ENCODE measurements around the gene MSH5. TPM values are rescaled to one million over a fixed set of nuclear protein-coding genes. Genes with fewer than 3 reads are reported as not detected.

The MSH5 gene
- total RNA-seq, 2 experiments from 2014 or later = 96.9 to 105 TPM

DNA sequence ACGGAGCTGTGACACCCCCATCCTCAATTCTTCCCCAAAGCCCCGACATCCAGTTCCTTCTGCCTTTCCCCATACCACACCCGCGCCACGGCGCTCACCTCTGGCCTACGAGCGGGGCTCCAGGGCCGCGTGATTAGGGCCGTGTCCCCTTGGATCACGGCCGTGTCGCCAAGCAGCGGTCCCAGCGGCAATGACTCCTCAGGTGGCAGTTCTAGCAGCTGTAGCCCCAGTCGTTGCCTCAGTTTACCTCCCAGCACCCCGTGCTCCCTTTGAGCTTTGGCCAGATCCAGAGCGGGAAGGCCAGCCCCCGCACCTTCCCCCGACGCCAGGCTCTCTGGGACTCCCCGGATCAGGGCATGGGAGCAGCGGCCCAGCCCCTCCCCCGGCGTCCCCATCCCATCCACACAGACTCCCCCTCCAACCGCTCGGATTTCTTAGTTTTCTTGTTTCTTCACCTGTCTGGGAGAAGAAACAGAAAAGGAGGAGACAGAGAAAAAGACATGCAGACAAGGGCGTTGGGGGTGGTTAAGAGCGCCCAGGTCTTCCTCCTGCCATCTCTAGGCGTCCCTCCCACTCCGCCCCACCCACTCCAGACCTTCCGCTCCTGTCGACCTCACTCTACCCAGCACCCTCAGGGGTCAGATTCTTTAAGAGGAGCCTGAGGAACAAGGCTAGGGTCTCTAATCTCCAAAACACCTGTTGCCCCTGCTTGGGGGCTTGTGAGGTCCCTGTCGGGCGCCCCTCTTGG, 10.9 kb upstream of the MSH5 start, which contains the start of gene DDAH2:
Gene DDAH2, minus strand, starts transcription at position 533 of the 748 bp plus-strand sequence. Its CDS starts 138 bp downstream, at position 395.
- H3K4me1 Mint-ChIP-seq (ENCODE audit: low read depth) = peaks cover 66% of the 10 kb centered on the region
- ATAC-seq = peak; percentile 26
- no peak for DNase-seq
- intact Hi-C loops (cut with micrococcal nuclease) = no loop called here
- peaks cover 32% of the 10 kb centered on the region for H3K36me3 Mint-ChIP-seq (ENCODE audit: low read depth)
- TF ChIP-seq, protein P1, sequence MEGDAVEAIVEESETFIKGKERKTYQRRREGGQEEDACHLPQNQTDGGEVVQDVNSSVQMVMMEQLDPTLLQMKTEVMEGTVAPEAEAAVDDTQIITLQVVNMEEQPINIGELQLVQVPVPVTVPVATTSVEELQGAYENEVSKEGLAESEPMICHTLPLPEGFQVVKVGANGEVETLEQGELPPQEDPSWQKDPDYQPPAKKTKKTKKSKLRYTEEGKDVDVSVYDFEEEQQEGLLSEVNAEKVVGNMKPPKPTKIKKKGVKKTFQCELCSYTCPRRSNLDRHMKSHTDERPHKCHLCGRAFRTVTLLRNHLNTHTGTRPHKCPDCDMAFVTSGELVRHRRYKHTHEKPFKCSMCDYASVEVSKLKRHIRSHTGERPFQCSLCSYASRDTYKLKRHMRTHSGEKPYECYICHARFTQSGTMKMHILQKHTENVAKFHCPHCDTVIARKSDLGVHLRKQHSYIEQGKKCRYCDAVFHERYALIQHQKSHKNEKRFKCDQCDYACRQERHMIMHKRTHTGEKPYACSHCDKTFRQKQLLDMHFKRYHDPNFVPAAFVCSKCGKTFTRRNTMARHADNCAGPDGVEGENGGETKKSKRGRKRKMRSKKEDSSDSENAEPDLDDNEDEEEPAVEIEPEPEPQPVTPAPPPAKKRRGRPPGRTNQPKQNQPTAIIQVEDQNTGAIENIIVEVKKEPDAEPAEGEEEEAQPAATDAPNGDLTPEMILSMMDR (IDR thresholded peaks at IDR 0.05) = peak; percentile 92
- peak within 1 kb of the TSS; percentile 69 for H3K27ac Mint-ChIP-seq
- H3K27me3 Mint-ChIP-seq = no peaks in the 10 kb centered on the region
- H3K4me3 Mint-ChIP-seq = peak within 1 kb of the TSS; percentile 76
- H3K9me3 Mint-ChIP-seq = no peaks in the 10 kb centered on the region
- CTCF ChIA-PET = interaction anchor here (1.1 to 6.5 kb wide), 20 partner anchors 10 to 423 kb away, joined by 3 to 35 read pairs (median 5); partner anchors contain the start of genes CLIC1, HSPA1B, LSM2 and LY6G6D
- POLR2A ChIA-PET = interaction anchor here (0.6 to 3.0 kb wide), 8 partner anchors 9 to 101 kb away, joined by 3 to 11 read pairs (median 4); partner anchors contain the start of genes ABHD16A, BAG6, LY6G6D and MSH5

DNA sequence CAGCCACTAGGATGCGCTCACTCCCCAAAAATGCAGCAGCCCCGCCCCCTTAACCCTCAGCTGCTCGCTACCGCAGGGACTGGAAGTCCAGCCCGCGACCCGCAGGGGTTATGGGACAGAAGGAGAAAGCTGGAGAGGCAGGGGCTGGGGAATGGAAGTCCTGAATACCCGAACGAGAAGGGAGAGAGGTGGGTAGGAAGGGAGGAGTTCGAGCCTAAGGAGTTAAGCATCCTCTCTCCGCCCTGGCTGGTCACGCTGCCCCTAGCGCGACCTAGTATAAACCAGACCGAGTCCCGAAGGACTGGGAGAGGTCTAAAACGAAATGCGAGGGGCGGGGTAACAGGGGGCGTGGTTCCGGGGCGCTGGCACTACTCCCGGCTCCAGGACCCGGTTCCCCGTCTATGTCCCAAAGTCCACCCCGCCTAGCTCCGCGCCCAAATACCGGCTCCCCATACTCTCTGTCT, 10.3 kb upstream of the MSH5 start:
- TF ChIP-seq, protein P1 (IDR thresholded peaks at IDR 0.05) = peak; percentile 25
- Mint-ChIP-seq H3K4me1 (ENCODE audit: low read depth) (peaks cover 68% of the 10 kb centered on the region), H3K4me3 (peak overlapping the region; percentile 76), H3K27me3 (no peaks in the 10 kb centered on the region), H3K9me3 (no peaks in the 10 kb centered on the region), H3K36me3 (ENCODE audit: low read depth) (peaks cover 38% of the 10 kb centered on the region), H3K27ac (peak overlapping the region; percentile 69)
- POLR2A ChIA-PET = interaction anchor here (0.6 to 3.0 kb wide), 7 partner anchors 11 to 100 kb away, joined by 3 to 11 read pairs (median 4); partner anchors contain the start of genes BAG6, GPANK1, LY6G6D and MSH5
- DNase-seq (peak; percentile 84), ATAC-seq (peak; percentile 65)
- intact Hi-C loops (cut with micrococcal nuclease) = no loop called here
- CTCF ChIA-PET = interaction anchor here (0.7 to 6.5 kb wide), 22 partner anchors 9 to 424 kb away, joined by 3 to 35 read pairs (median 4); partner anchors contain the start of genes CLIC1, HSPA1B, LSM2 and LY6G6D

DNA sequence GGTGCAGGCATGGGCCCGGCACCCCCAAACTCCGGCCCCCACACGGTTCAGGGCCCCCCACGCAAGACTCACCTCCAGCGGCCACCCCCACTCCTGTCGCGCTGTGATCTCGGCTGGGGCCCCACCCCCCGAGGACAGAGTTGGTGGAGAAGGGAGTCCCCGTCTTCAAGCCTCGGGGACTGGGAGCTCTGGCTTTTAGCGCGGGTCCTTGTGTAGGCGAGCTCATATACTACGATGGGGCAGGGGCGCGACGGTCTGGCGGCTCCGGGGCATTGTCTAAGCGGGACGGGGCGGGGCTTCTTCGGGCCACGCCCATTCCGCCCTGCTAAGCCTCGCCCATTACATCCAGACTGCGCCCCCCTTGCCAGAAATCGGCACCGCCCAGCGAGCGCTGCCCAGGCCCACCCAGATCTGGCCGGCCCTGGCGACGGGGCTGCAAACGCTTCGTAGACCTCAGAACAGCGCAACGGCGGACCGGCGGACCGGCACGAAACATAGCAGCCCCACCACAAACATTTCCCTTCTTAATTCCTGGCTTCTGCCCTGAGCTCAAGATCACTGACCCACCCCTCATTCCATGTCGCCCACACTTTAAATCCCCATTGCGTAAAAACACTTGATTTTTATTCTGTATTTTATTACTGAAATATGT, 9.7 kb upstream of the MSH5 start:
- POLR2A ChIA-PET = interaction anchor here (0.6 to 3.0 kb wide), 8 partner anchors 11 to 100 kb away, joined by 3 to 11 read pairs (median 4); partner anchors contain the start of genes BAG6, GPANK1, LY6G6D and MSH5

DNA sequence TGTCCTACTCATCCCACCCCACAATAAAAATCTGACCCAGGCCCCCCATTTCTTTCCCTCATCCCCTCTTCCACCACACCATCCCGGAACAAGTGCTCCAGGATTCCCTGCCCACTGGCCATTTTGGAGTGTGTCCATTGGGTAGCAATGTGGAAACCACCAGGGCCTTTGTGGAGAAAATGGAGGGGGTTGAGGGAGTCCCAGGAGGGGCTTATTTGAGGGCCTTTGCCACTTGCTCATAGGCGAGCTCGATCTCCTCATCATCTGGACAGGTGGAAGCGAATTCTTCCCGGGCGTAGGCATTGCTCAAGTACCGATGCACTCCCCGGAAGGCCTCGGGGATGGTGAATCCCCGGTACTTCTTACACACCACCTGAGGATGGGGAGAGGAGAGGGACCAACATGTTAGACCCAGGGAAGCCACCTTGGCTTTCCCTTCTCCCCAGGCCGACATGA, 9.1 kb upstream of the MSH5 start:
- ATAC-seq = no peak

More for the DNA sequence above, 9.7 kb upstream of the MSH5 start:
- no peaks in the 10 kb centered on the region for H3K9me3 Mint-ChIP-seq
- peak; percentile 81 for DNase-seq
- H3K4me1 Mint-ChIP-seq (ENCODE audit: low read depth) = peaks cover 69% of the 10 kb centered on the region
- H3K36me3 Mint-ChIP-seq (ENCODE audit: low read depth) = peaks cover 43% of the 10 kb centered on the region
- peak overlapping the region; percentile 50 for H3K27ac Mint-ChIP-seq
- peak overlapping the region; percentile 76 for H3K4me3 Mint-ChIP-seq
- no peaks in the 10 kb centered on the region for H3K27me3 Mint-ChIP-seq
- peak; percentile 60 for ATAC-seq
- TF ChIP-seq, protein P1 (IDR thresholded peaks at IDR 0.05) = no peak
- intact Hi-C loops (cut with micrococcal nuclease) = loop anchor here (10.0 kb wide), 1 partner anchor 185 kb away; the partner anchor contains the start of genes ATP6V1G2, DDX39B and NFKBIL1
- CTCF ChIA-PET = interaction anchor here (0.6 to 6.5 kb wide), 27 partner anchors 9 to 424 kb away, joined by 3 to 35 read pairs (median 4); partner anchors contain the start of genes CLIC1, HSPA1A, HSPA1B and HSPA1L

More for the DNA sequence above, 9.1 kb upstream of the MSH5 start:
- TF ChIP-seq, protein P1 (IDR thresholded peaks at IDR 0.05) = no peak
- Mint-ChIP-seq H3K4me1 (ENCODE audit: low read depth) (peaks cover 67% of the 10 kb centered on the region), H3K36me3 (ENCODE audit: low read depth) (peaks cover 49% of the 10 kb centered on the region), H3K4me3 (peak overlapping the region; percentile 76), H3K27me3 (no peaks in the 10 kb centered on the region), H3K27ac (no peak overlapping the region), H3K9me3 (no peaks in the 10 kb centered on the region)
- intact Hi-C loops (cut with micrococcal nuclease) = loop anchor here (10.0 kb wide), 1 partner anchor 186 kb away; the partner anchor contains the start of genes ATP6V1G2, DDX39B and NFKBIL1
- no peak for DNase-seq
- ChIA-PET POLR2A (interaction anchor here (1.0 to 3.0 kb wide), 6 partner anchors 10 to 108 kb away, joined by 3 to 11 read pairs (median 6); partner anchors contain the start of genes GPANK1, LY6G6D and MSH5), CTCF (interaction anchor here (0.6 to 6.5 kb wide), 20 partner anchors 8 to 193 kb away, joined by 3 to 35 read pairs (median 4); partner anchors contain the start of genes CLIC1, HSPA1A, HSPA1L and LSM2)
